Mononuclear cell (primary cell): ENCODE measurements around the gene ZCCHC8. TPM values are rescaled to one million over a fixed set of nuclear protein-coding genes. Genes with fewer than 3 reads are reported as not detected.
"Not testable (repeated sequence)": the region's sequence is repeated elsewhere in the genome, so short reads cannot be mapped to it uniquely, and the experiment has no call there.

Experiments
- H3K27me3 ChIP-seq: 2 replicates; pipeline ENCODE4 v1.6.0; 2011; ENCODE audit warnings: low read length, control low read depth; ENCODE audit not compliant: insufficient read depth
- H3K4me1 ChIP-seq: 2 replicates; pipeline ENCODE4 v1.5.1; 2011; ENCODE audit warnings: mild to moderate bottlenecking, low read length, control low read depth; ENCODE audit not compliant: insufficient read depth
- H3K4me3 ChIP-seq: 2 replicates; pipeline ENCODE4 v1.5.1; 2011; ENCODE audit warnings: mild to moderate bottlenecking, low read length, moderate library complexity
- H3K9me3 ChIP-seq: 2 replicates; pipeline ENCODE4 v1.5.1; 2011; ENCODE audit warnings: low read depth, mild to moderate bottlenecking, control low read depth, low read length
- total RNA-seq: library from RNA; depleted of rRNA; stranded (reverse); fragments of >200 nt; gene quantifications from one replicate; pipeline ENCODE4 v1.2.3, GENCODE V29; 2012

ZCCHC8 gene
- total RNA-seq, 1 donor = 52.9 TPM

GRCh38 chr12:122438822-122439221, 61.9 kb downstream of the ZCCHC8 start:
- not testable (repeated sequence) for H3K4me1 ChIP-seq, H3K9me3 ChIP-seq, H3K4me3 ChIP-seq, H3K27me3 ChIP-seq

GRCh38 chr12:122437656-122438121, 63.0 kb downstream of the ZCCHC8 start:
- Histone ChIP-seq H3K27me3 (no peaks in the 10 kb centered on the region), H3K9me3 (no peaks in the 10 kb centered on the region), H3K4me1 (no peaks in the 10 kb centered on the region), H3K4me3 (no peak overlapping the region)

GRCh38 chr12:122435186-122435585, 65.5 kb downstream of the ZCCHC8 start:
- no peaks in the 10 kb centered on the region for H3K9me3 ChIP-seq
- H3K4me1 ChIP-seq = no peaks in the 10 kb centered on the region
- no peaks in the 10 kb centered on the region for H3K27me3 ChIP-seq

DNA sequence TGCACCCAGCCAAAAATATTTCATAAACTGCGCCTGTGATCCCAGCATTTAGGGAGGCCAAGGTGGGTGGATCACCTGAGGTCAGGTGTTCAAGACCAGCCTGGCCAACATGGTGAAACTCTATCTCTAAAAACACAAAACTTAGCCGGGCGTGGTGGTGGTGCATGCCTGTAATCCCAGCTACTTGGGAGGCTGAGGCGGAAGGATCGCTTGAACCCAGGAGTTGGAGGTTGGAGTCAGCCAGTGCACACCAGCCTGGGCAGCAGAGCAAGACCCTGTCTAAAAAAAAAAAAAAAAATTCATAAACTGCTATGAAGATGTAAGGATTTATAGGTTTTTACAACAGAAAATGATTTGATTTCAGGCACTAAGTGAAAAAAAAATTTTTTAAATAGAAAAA, 71.7 kb downstream of the ZCCHC8 start:
- not testable (repeated sequence) for H3K9me3 ChIP-seq, H3K4me3 ChIP-seq, H3K27me3 ChIP-seq, H3K4me1 ChIP-seq

More at GRCh38 chr12:122435186-122435585, 65.5 kb downstream of the ZCCHC8 start:
- no peak overlapping the region for H3K4me3 ChIP-seq

DNA sequence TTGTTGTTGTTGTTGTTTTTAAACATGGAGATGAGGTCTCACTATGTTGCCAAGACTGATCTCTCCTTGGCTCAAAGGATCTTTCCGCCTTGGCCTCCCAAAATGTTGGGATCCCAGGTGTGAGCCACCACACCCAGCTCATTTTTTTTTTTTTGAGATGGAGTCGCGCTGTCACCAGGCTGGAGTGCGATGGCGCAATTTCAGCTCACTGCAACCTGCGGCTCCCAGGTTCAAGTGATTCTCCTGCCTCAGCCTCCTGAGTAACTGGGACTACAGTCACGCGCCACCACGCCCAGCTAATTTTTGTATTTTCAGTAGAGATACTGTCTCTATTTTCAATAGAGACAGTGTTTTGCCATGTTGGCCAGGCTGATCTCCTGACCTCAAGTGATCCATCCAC, 73.3 kb downstream of the ZCCHC8 start:
- H3K27me3 ChIP-seq = no peaks in the 10 kb centered on the region
- H3K4me3 ChIP-seq = no peak overlapping the region
- peaks cover 12% of the 10 kb centered on the region for H3K4me1 ChIP-seq
- H3K9me3 ChIP-seq = no peaks in the 10 kb centered on the region

GRCh38 chr12:122423258-122424165, 77.2 kb downstream of the ZCCHC8 start:
- Histone ChIP-seq H3K9me3 (no peaks in the 10 kb centered on the region), H3K27me3 (no peaks in the 10 kb centered on the region), H3K4me3 (peak overlapping the region; percentile 49), H3K4me1 (peaks cover 31% of the 10 kb centered on the region)

- no peaks in the 10 kb centered on the region for H3K9me3 ChIP-seq
- H3K4me3 ChIP-seq = peak overlapping the region; percentile 49
- H3K4me1 ChIP-seq = peaks cover 31% of the 10 kb centered on the region
- H3K27me3 ChIP-seq = no peaks in the 10 kb centered on the region
These were observed 77.9 kb downstream of the ZCCHC8 start for GRCh38 chr12:122422730-122423257.

DNA sequence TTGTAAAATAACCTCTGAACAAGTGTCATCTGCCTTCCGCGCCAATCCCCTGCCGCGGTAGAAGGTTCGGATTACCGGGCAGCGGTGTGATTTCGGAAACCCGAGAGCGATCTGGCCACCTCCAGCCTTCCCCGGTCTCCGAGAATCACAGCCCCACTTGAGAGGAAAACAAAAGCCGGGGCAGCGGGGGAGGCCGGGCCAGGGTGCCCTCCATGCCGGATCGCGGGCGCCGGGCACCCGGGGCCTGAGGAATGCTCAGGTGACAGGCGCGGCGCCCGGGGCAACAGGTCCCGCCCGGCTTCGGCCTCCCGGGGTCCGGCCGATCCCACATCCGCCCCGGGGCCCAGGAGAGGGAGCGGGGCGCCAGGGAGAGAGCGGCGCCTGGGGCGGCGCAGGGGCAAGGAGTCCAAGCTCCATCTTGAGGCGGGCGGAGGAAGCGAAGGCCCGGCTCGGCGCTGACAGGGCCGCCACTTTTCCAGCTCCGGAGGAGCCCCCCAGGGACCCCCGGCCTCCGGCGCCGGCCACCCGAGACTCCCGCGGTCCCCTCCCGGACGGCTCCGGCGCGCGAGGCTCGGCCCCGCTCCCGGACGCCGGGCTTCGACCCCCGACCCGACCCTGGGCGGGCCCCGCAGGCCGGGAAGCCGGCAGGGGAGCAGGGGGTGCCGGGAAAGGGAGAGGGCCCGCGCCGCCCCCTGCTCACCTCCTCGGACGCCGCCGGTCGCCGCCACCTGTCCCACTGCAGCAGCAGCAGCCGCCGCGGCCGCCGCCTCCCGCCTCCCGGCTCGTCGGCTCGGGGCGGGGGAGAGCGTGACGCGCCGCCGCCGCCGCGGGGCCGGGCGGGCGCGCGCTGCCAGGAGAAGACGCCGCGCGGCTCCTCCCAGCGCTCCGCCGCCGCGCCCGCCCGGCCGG, 78.7 kb downstream of the ZCCHC8 start, which contains the start of gene CLIP1:
Gene CLIP1 (minus strand): TSS at position 849 of the 909 bp plus-strand sequence. CDS start 42,217 bp downstream, outside the sequence.
- Histone ChIP-seq H3K27me3 (no peaks in the 10 kb centered on the region), H3K4me3 (peak within 1 kb of the TSS; percentile 88), H3K4me1 (peaks cover 31% of the 10 kb centered on the region), H3K9me3 (no peaks in the 10 kb centered on the region)

Other genes starting within 250 kb of the ZCCHC8 start
- gene VPS33A, start 234.4 kb downstream of the ZCCHC8 start, total RNA-seq = 19.0 TPM
- gene CLIP1, start 78.3 kb downstream of the ZCCHC8 start, total RNA-seq = 65.8 TPM
- gene RSRC2, start 26.0 kb upstream of the ZCCHC8 start, total RNA-seq = 258 TPM
- 26.2 TPM for gene KNTC1, start 26.3 kb upstream of the ZCCHC8 start, total RNA-seq
- gene HCAR2, start 202.4 kb upstream of the ZCCHC8 start, total RNA-seq = 15.4 TPM
- 25.9 TPM for gene HCAR3, start 215.9 kb upstream of the ZCCHC8 start, total RNA-seq
- gene HCAR1, start 229.9 kb upstream of the ZCCHC8 start, total RNA-seq = not detected